ENCODE results near the gene RBMS3. TPM values are rescaled to one million over a fixed set of nuclear protein-coding genes. Genes with fewer than 3 reads are reported as not detected.

The RBMS3 gene
- total RNA-seq, 1 donor from 2014 or later, result 3.8 TPM

DNA sequence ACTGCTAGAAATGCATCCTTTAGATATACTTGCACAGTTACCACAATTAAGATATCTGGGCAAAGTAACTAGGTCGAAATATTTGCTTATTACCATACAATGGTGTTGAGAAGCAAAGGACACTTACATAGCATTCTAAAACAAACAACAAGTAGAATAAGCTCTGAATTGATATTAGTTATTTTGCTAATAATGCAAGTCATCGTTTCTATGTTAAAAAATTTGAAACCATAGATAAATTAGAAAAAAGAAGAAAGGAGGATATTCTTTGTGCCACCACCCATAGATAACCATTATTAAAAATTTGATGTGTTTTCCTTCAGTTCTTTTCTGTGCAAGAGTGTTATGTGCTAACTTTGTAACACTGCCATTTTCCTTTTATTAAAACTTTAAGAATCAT lies 435.3 kb downstream of the RBMS3 start:
- Mint-ChIP-seq H3K9me3 (ENCODE audit: low read depth) (peaks cover 5% of the 10 kb centered on the region), H3K4me1 (ENCODE audit: low read depth) (peaks cover 7% of the 10 kb centered on the region), H3K27ac (no peak overlapping the region), H3K4me3 (ENCODE audit: low read depth) (no peak overlapping the region), H3K27me3 (no peaks in the 10 kb centered on the region), H3K36me3 (ENCODE audit: insufficient read depth) (no peaks in the 10 kb centered on the region)
- no peak for TF ChIP-seq CTCF (IDR thresholded peaks at IDR 0.05; ENCODE audit: unreplicated experiment)
- DNase-seq (ENCODE audit: low spot score, unreplicated experiment), result no peak

DNA sequence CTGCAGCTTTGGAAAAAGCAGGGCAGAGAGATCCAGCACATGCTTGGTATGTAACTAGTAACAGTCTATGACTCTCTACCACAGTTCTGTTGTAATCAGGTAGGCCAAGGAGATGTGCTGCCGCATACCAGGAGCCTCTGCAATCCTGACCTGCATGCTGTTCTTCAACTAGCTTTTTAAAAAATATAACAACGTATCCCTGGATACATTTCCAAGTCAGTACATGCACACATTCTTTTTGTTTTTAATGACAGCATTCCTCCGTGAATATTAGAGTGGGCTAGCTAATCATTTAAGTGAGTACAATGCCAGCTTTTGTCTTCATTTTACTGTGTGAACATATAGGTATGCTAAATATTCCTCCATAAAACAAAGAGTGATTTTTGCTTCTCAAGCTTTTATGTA lies 437.8 kb downstream of the RBMS3 start:
- H3K4me1 Mint-ChIP-seq (ENCODE audit: low read depth), result peaks cover 7% of the 10 kb centered on the region
- no peak overlapping the region for H3K4me3 Mint-ChIP-seq (ENCODE audit: low read depth)
- no peaks in the 10 kb centered on the region for H3K27me3 Mint-ChIP-seq
- no peak for TF ChIP-seq CTCF (IDR thresholded peaks at IDR 0.05; ENCODE audit: unreplicated experiment)
- peaks cover 5% of the 10 kb centered on the region for H3K9me3 Mint-ChIP-seq (ENCODE audit: low read depth)
- no peak overlapping the region for H3K27ac Mint-ChIP-seq
- DNase-seq (ENCODE audit: low spot score, unreplicated experiment), result no peak
- no peaks in the 10 kb centered on the region for H3K36me3 Mint-ChIP-seq (ENCODE audit: insufficient read depth)

DNA sequence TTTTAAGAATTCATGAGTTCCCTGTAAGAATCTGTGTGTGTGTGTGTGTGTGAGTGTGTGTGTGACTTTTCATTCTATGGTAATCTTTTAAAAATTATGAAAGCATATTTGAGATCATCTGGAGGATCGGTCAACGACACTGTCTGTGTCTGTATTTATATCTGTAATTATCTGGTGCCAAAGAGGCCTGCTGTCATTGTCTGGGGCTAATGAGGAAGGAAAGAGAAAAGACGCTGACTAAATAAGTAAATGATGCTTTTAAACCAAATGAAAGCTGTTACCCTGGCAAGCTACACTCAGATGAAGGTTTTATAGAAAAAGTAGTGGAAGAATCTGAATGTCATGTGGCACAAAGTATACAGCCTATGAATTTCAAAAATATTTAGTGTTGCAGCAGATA lies 439.8 kb downstream of the RBMS3 start:
- peaks cover 9% of the 10 kb centered on the region for H3K9me3 Mint-ChIP-seq (ENCODE audit: low read depth)
- no peak for TF ChIP-seq CTCF (IDR thresholded peaks at IDR 0.05; ENCODE audit: unreplicated experiment)
- H3K4me3 Mint-ChIP-seq (ENCODE audit: low read depth), result no peak overlapping the region
- H3K4me1 Mint-ChIP-seq (ENCODE audit: low read depth), result peaks cover 7% of the 10 kb centered on the region
- no peak overlapping the region for H3K27ac Mint-ChIP-seq
- H3K36me3 Mint-ChIP-seq (ENCODE audit: insufficient read depth), result no peaks in the 10 kb centered on the region
- DNase-seq (ENCODE audit: low spot score, unreplicated experiment), result no peak
- H3K27me3 Mint-ChIP-seq, result no peaks in the 10 kb centered on the region

GRCh38 chr3:29721789-29722188 lies 440.9 kb downstream of the RBMS3 start:
- no peak overlapping the region for H3K4me3 Mint-ChIP-seq (ENCODE audit: low read depth)
- no peak overlapping the region for H3K27ac Mint-ChIP-seq
- no peaks in the 10 kb centered on the region for H3K36me3 Mint-ChIP-seq (ENCODE audit: insufficient read depth)
- DNase-seq (ENCODE audit: low spot score, unreplicated experiment), result no peak
- peaks cover 15% of the 10 kb centered on the region for H3K9me3 Mint-ChIP-seq (ENCODE audit: low read depth)
- H3K27me3 Mint-ChIP-seq, result no peaks in the 10 kb centered on the region
- no peak for TF ChIP-seq CTCF (IDR thresholded peaks at IDR 0.05; ENCODE audit: unreplicated experiment)
- peaks cover 7% of the 10 kb centered on the region for H3K4me1 Mint-ChIP-seq (ENCODE audit: low read depth)

GRCh38 chr3:29731050-29731449 lies 450.2 kb downstream of the RBMS3 start:
- Mint-ChIP-seq H3K36me3 (ENCODE audit: insufficient read depth) (peaks cover 1% of the 10 kb centered on the region), H3K4me1 (ENCODE audit: low read depth) (no peaks in the 10 kb centered on the region), H3K4me3 (ENCODE audit: low read depth) (no peak overlapping the region), H3K27ac (no peak overlapping the region), H3K27me3 (no peaks in the 10 kb centered on the region), H3K9me3 (ENCODE audit: low read depth) (peaks cover 12% of the 10 kb centered on the region)
- no peak for DNase-seq (ENCODE audit: low spot score, unreplicated experiment)
- TF ChIP-seq CTCF (IDR thresholded peaks at IDR 0.05; ENCODE audit: unreplicated experiment), result no peak
